ENCODE measurements around the gene AVL9. TPM values are rescaled to one million over a fixed set of nuclear protein-coding genes. Genes with fewer than 3 reads are reported as not detected.
"Not testable (repeated sequence)": the region's sequence is repeated elsewhere in the genome, so short reads cannot be mapped to it uniquely, and the experiment has no call there.

AVL9 gene
- total RNA-seq, 3 donors from 2014 or later (not counting 1 experiment from before 2014, with no cell fraction given), result 36.0 to 50.0 (median 43.8) TPM

DNA sequence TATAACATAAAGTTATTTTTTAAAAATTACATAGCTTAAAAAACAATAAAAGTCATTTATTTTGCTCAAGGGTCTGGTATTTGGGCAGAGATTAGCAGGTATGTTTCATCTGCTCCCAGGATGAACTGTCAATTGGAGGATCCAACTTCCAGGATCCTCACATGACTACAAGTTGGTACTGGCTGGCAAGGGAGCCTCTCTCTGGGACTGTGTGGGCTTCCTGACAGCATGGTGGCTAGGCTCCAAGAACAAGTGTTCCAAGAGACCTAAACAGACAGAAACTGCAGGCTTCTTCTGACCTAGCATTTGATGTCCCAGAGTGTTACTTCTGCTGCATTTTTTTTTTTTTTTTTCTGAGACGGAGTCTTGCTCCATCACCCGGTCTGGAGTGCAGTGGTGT, 107.2 kb downstream of the AVL9 start:
- no peaks in the 10 kb centered on the region for H3K36me3 Mint-ChIP-seq
- intact Hi-C loops (cut with micrococcal nuclease), result no loop called here
- WGBS (ENCODE audit: insufficient coverage), result 87% methylated on average over 2 of the region's 2 CpGs
- peaks cover 2 to 7% of the 10 kb centered on the region in 2 donors for H3K9me3 Mint-ChIP-seq
- Histone ChIP-seq H3K4me1 (ENCODE audit: control insufficient read depth, insufficient read depth, low read length) (no peaks in the 10 kb centered on the region), H3K9me3 (ENCODE audit: control insufficient read depth, insufficient read depth, low read length) (no peaks in the 10 kb centered on the region), H3K36me3 (ENCODE audit: control insufficient read depth, insufficient read depth, low read length) (no peaks in the 10 kb centered on the region), H3K27ac (ENCODE audit: low read length) (no peak overlapping the region), H3K27me3 (ENCODE audit: control insufficient read depth, insufficient read depth, low read length) (no peaks in the 10 kb centered on the region), H3K4me3 (ENCODE audit: low read length) (no peak overlapping the region)
- ATAC-seq, result no peak
- H3K4me3 Mint-ChIP-seq, result no peak overlapping the region
- H3K4me1 Mint-ChIP-seq, result no peaks in the 10 kb centered on the region
- H3K27ac Mint-ChIP-seq, result no peak overlapping the region
- TF ChIP-seq, protein P1, sequence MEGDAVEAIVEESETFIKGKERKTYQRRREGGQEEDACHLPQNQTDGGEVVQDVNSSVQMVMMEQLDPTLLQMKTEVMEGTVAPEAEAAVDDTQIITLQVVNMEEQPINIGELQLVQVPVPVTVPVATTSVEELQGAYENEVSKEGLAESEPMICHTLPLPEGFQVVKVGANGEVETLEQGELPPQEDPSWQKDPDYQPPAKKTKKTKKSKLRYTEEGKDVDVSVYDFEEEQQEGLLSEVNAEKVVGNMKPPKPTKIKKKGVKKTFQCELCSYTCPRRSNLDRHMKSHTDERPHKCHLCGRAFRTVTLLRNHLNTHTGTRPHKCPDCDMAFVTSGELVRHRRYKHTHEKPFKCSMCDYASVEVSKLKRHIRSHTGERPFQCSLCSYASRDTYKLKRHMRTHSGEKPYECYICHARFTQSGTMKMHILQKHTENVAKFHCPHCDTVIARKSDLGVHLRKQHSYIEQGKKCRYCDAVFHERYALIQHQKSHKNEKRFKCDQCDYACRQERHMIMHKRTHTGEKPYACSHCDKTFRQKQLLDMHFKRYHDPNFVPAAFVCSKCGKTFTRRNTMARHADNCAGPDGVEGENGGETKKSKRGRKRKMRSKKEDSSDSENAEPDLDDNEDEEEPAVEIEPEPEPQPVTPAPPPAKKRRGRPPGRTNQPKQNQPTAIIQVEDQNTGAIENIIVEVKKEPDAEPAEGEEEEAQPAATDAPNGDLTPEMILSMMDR (IDR thresholded peaks at IDR 0.05), result no peak
- peaks cover 8 to 10% of the 10 kb centered on the region in 2 donors for H3K27me3 Mint-ChIP-seq (ENCODE audit: low read depth in 2 of 2)
- no peak for DNase-seq

DNA sequence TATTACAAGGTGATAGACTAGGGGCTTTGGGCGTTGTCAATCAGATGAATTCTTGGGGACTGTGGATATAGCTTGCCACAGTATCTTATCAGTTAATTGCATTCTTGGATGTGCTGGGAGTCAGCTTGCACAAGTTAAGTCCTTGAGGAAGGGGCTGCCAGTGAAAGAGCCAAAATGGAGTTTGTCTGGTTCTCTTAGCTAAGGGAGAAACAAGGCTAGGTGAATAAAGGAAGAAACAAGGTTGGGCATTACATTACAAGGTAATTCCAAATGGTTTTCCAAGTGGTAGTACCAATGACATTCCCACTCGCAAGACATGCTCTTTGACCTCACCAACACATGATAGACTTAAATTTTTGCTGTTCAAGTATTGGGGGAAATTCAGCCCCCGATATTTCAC, 108.2 kb downstream of the AVL9 start:
- H3K4me3 ChIP-seq (ENCODE audit: low read length); H3K27me3 Mint-ChIP-seq (ENCODE audit: low read depth in 2 of 2); DNase-seq; H3K9me3 Mint-ChIP-seq; ATAC-seq; H3K4me1 Mint-ChIP-seq; H3K27me3 ChIP-seq (ENCODE audit: control insufficient read depth, insufficient read depth, low read length); H3K9me3 ChIP-seq (ENCODE audit: control insufficient read depth, insufficient read depth, low read length); H3K36me3 ChIP-seq (ENCODE audit: control insufficient read depth, insufficient read depth, low read length); H3K4me1 ChIP-seq (ENCODE audit: control insufficient read depth, insufficient read depth, low read length); H3K27ac Mint-ChIP-seq; H3K36me3 Mint-ChIP-seq; intact Hi-C loops (cut with micrococcal nuclease); H3K4me3 Mint-ChIP-seq; H3K27ac ChIP-seq (ENCODE audit: low read length): not testable (repeated sequence)
- WGBS (ENCODE audit: insufficient coverage), result 92% methylated on average over 3 of the region's 3 CpGs

DNA sequence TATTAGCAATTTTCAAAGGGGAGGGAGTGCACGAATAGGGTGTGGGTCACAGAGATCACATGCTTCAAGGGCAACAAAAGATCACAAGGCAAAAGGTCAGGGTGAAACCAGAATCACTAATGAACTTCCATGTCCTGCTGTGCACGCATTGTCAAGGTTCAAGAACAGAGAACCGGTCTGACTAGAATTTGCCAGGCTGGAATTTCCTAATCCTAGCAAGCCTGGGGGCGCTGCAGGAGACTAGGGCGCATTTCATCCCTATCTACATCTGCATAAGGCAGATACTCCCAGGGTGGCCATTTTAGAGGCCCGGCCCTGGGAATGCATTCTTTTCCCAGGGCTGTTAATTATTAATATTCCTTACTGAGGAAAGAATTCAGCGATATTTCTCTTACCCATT, 108.8 kb downstream of the AVL9 start:
- H3K36me3 Mint-ChIP-seq; H3K4me3 ChIP-seq (ENCODE audit: low read length); ATAC-seq; H3K27ac Mint-ChIP-seq; H3K36me3 ChIP-seq (ENCODE audit: control insufficient read depth, insufficient read depth, low read length); H3K4me3 Mint-ChIP-seq; H3K4me1 ChIP-seq (ENCODE audit: control insufficient read depth, insufficient read depth, low read length); H3K9me3 ChIP-seq (ENCODE audit: control insufficient read depth, insufficient read depth, low read length); intact Hi-C loops (cut with micrococcal nuclease); H3K27me3 ChIP-seq (ENCODE audit: control insufficient read depth, insufficient read depth, low read length); H3K27ac ChIP-seq (ENCODE audit: low read length); DNase-seq; H3K9me3 Mint-ChIP-seq; H3K27me3 Mint-ChIP-seq (ENCODE audit: low read depth in 2 of 2); H3K4me1 Mint-ChIP-seq: not testable (repeated sequence)
- WGBS (ENCODE audit: insufficient coverage), result 96% methylated on average over 5 of the region's 7 CpGs

DNA sequence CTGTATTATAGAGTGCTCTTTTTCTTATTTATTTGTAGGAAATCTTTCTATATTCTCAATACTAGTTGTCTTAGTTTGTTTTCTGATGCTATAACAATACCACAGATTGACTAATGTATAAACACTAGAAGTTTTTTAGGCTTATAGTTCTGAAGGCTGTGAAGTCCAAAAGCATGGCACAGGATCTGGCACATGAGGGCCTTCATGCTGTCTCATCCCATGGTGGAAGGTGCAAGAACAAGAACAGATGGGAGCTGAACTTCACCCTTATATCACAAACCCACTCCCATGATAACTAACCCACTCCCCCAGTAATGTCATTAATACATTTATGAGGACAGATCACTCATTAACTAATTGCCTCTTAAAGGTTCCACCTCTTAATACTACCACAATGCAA, 109.7 kb downstream of the AVL9 start:
- no peak for DNase-seq
- Histone ChIP-seq H3K36me3 (ENCODE audit: control insufficient read depth, insufficient read depth, low read length) (no peaks in the 10 kb centered on the region), H3K4me3 (ENCODE audit: low read length) (no peak overlapping the region)

More for the DNA sequence above, 109.7 kb downstream of the AVL9 start:
- no peak for ATAC-seq
- Histone ChIP-seq H3K27me3 (ENCODE audit: control insufficient read depth, insufficient read depth, low read length) (no peaks in the 10 kb centered on the region), H3K9me3 (ENCODE audit: control insufficient read depth, insufficient read depth, low read length) (no peaks in the 10 kb centered on the region), H3K4me1 (ENCODE audit: control insufficient read depth, insufficient read depth, low read length) (no peaks in the 10 kb centered on the region), H3K27ac (ENCODE audit: low read length) (no peak overlapping the region)
- peaks cover 0 to 2% of the 10 kb centered on the region in 2 donors for H3K27me3 Mint-ChIP-seq (ENCODE audit: low read depth in 2 of 2)
- H3K36me3 Mint-ChIP-seq, result no peaks in the 10 kb centered on the region
- no peak overlapping the region for H3K27ac Mint-ChIP-seq
- H3K4me3 Mint-ChIP-seq, result no peak overlapping the region
- TF ChIP-seq, protein P1 (IDR thresholded peaks at IDR 0.05), result no peak
- intact Hi-C loops (cut with micrococcal nuclease), result no loop called here
- H3K9me3 Mint-ChIP-seq, result peaks cover 2 to 3% of the 10 kb centered on the region in 2 donors
- H3K4me1 Mint-ChIP-seq, result no peaks in the 10 kb centered on the region

Data from natural killer cell (primary cell).